ENCODE data around the gene RAB4B.
"Not testable (repeated sequence)": the region's sequence is repeated elsewhere in the genome, so short reads cannot be mapped to it uniquely, and the experiment has no call there.

The RAB4B gene, protein sequence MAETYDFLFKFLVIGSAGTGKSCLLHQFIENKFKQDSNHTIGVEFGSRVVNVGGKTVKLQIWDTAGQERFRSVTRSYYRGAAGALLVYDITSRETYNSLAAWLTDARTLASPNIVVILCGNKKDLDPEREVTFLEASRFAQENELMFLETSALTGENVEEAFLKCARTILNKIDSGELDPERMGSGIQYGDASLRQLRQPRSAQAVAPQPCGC

DNA sequence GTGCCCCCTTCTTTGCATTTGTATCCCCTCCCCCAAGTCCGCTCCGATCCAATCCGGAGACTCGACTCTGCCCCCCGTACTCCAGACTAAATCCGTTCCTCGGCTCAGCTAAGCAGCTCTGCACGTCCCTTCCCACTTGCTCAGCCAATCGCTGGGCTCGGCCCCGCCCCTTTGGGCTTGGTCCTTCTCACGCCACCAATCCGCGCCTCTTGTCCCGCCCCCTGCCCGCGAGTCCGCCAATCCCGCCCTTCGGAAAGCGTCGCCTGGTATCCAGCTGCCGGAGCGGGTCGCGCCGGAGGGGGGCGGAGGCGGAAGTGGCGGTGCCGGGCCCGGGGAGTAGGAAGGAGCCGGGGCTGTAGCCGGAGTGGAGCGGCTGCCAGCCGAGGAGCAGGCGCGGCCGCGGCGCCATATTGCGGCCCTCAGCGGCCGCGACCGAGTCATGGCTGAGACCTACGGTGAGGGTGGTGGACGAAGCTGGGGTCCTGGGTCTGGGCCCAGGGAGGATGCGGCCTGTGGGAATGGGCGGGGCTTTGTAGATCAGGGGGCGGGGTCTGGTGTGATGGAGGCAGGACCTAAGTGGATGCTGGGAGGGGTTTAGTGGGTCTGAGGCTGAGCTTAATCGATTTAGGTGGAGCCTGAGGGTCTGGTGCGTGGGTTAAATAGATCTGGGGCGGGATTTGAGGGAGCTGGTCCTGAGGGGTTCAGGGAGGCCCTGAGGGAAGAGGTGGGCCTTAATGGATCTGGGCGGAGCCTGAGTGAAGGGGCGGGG lies at the start of gene RAB4B:
Gene RAB4B, plus strand, starts transcription at position 311 of the 769 bp plus-strand sequence. Its CDS starts 129 bp downstream, at position 440.
- peak; percentile 93 for DNase-seq (ENCODE audit: low read depth)

DNA sequence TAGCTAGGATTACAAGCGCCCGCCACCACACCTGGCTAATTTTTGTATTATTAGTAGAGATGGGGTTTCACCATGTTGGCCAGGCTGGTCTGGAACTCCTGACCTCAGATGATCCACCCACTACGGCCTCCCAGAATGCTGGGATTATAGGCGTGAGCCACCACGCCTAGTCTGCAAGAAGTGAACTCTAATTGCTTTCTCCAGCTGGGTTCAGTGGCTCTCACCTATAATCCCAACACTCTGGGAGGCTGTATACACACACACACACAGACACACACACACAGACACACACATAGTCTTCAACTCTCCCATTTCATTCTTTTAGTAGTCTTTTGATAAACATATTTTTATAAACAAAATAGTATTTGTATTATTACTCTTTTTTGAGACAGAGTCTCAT lies 48.0 kb upstream of the RAB4B start:
- DNase-seq (ENCODE audit: low read depth), result not testable (repeated sequence)

DNA sequence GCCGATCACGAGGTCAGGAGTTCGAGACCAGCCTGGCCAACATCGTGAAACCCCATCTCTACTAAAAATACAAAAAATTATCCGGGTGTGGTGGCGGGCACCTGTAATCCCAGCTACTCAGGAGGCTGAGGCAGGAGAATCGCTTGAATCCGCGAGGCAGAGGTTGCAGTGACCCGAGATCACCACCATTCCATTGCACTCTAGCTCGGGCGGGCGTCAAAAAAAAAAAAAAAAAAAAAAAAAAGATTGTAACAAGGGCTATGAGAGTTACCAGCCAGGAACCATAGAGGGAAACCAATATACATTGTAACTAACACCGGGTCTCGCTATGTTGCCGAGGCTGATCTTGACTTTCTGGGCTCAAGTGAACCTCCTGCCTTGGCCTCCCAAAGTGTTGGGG lies 45.7 kb upstream of the RAB4B start:
- DNase-seq (ENCODE audit: low read depth), result not testable (repeated sequence)

DNA sequence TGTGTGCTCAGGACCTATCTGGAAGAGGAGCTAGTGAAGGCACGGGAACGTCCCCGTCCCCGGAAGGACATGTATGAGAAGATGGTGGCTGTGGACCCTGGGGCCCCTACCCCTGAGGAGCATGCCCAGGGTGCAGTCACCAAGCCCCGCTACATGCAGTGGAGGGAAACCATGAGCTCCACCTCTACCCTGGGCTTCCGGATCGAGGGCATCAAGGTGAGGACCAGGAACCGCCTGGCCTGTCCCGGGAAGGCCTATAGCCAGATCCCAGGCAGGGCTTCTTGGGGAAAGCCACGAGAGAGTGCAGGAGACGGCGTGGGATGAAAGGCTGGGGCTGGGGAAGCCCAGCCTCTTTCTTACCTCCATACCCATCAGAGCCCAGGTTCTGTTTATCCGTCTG lies 44.9 kb upstream of the RAB4B start:
- DNase-seq (ENCODE audit: low read depth), result no peak

DNA sequence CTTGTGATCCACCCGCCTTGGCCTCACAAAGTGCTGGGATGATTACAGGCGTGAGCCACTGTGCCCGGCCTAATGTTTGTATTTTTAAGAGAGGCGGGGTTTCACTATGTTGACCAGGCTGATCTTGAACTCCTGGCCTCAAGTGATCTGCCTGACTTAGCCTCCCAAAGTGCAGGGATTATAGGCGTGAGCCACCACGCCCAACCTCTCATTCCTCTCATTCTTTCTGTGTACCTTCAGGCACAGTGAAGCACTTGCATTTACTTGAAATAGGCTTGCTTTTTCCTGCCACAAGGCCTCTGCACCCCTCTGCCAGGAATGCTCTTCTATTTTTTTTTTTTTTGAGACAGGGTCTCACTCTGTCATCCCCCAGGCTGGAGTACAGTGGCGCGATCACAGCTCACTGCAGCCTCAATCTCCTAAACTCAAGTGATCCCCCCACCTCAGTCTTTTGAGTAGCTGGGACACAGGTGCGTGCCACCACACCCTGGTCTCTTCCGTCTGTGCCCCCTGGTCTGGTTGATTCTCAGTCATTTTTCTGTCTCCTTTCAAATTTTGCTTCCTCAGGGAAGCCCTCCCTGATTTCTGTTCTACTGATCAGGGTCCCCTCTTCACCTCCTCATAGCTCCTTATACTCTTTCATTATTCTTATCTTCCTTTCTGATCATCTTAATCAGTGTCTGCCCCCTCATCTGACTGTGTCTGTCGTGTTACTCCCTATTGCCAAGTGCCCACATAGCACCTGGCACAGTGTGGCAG lies 42.9 kb upstream of the RAB4B start:
- no peak for DNase-seq (ENCODE audit: low read depth)

DNA sequence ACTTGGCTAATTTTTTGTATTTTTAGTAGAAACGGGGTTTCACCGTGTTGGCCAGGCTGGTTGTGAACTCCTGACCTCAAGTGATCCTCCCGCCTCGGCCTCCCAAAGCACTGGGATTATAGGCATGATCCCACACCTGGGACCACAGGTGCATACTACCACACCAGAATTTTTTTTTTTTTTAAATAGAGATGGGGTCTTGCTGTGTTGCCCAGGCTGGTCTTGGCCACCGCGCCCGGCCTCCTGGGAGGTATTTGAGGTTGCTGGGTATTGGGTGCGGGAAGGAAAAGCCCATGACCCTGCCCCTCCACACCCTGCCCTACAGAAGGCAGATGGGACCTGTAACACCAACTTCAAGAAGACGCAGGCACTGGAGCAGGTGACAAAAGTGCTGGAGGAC lies 41.4 kb upstream of the RAB4B start:
- no peak for DNase-seq (ENCODE audit: low read depth)

DNA sequence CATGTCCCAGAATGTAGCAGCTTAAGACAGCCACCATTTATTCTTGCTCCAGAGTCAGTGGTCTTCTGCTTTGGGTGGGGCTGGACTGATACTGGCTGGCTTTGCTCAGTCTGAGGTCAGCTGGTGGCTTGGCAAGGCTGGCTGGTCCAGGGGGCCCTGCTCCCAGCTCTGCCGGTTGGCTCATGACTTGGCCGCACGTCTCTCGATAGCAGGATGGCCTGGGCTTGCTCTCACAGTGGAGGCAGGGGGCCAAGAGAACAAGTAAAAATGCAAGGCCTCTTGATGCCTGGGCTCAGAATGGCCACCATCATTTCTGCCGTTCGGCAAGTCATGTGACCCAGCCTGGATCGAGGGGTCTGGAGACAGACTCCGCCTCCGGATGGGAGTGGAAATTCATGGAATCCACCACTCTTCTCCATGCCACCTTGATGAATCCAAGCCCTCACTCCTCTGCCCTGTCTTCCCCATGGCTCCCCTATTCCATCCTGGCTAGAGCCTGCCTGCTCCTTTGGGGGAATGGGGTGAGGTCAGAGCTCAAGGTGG lies 40.9 kb upstream of the RAB4B start:
- DNase-seq (ENCODE audit: low read depth), result no peak

DNA sequence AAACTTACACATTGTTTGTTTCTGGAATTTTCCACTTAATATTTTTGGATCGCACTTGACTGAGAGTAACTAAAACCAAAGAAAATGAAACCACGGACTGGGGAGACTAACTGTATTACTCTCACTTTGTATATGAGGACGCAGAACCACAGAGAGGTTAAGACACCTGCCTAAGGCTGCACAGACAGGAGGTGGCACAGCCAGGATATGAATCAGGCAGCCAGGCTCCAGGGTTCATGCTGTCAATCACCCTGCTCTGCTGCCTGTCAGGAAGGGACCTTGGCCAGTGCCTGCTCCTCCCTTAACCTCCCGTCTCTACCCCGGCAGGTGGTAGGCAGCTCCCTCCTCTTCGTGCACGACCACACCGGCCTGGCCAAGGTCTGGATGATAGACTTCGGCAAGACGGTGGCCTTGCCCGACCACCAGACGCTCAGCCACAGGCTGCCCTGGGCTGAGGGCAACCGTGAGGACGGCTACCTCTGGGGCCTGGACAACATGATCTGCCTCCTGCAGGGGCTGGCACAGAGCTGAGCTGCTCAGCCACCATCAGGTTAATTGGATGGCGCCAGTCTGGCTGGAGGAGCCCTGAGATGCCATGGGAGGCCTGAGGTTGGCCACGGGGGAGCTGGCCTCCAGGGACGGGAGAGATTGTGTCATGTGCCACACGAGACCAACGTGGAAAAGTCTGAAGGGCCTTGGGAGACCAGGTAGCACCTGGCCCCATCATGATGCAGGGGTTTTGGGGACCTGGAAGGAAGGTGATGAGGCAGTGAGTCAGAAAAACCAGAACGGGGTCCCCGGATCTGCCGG lies 38.8 kb upstream of the RAB4B start:
- no peak for DNase-seq (ENCODE audit: low read depth)

DNA sequence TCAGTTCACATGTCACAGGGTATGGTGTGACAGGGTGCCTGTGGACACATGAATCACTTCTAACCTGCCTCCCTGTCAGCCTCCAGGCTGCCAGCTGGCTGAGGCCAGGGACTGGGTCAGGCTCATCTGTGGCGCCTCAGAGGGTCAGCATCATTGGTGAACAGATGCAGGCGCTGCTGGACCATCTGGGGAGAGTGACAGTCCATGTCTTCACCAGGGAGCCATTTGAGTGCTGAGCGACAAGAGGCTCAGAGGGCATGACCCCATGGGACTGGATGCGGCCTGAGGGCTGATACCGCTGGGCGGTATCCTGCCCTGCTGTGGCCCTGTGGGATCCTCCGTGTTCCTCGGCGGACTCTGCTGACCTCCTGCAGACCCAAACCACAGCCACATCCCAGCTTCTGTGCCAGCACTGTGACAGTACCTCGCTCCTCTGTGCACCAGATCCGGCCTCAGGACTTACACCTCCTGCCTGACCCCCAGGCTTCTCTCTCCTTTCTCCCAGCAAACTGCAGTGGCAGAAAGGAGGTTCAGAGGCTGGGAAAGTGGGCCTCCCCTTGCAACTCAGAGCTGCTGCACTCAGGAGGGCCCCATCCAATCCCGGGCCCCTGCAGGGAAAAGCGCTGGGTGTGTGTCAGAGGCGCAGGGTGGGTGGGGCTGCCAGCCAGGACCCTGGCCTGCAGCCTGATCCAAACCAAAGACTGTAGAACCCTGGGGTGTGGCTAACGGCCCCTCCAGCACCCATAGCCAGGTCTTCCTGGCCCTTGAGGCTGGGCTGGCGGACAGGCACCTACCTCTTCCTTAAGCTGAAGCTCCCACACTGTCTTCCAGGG lies 38.0 kb upstream of the RAB4B start:
- DNase-seq (ENCODE audit: low read depth), result no peak

DNA sequence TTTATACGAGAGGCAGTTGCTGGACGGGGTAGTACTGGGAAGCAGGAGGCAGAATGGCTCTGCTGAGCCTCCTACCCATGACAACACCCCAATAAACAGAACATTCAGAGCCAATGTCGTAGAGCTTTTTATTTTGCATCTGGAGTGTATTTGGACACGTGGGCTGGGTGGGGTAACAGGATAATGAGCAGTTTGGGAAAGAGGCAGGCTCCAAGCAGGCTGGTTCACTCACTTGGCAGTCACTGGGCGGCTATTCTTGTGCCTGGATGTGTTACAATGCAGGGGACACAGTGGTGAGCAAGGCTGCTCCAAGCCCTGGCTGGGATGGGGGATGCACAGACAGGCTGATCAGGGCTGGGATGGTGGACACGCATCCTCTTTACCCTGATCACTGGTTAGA lies 37.3 kb upstream of the RAB4B start:
- DNase-seq (ENCODE audit: low read depth), result peak; percentile 83

DNA sequence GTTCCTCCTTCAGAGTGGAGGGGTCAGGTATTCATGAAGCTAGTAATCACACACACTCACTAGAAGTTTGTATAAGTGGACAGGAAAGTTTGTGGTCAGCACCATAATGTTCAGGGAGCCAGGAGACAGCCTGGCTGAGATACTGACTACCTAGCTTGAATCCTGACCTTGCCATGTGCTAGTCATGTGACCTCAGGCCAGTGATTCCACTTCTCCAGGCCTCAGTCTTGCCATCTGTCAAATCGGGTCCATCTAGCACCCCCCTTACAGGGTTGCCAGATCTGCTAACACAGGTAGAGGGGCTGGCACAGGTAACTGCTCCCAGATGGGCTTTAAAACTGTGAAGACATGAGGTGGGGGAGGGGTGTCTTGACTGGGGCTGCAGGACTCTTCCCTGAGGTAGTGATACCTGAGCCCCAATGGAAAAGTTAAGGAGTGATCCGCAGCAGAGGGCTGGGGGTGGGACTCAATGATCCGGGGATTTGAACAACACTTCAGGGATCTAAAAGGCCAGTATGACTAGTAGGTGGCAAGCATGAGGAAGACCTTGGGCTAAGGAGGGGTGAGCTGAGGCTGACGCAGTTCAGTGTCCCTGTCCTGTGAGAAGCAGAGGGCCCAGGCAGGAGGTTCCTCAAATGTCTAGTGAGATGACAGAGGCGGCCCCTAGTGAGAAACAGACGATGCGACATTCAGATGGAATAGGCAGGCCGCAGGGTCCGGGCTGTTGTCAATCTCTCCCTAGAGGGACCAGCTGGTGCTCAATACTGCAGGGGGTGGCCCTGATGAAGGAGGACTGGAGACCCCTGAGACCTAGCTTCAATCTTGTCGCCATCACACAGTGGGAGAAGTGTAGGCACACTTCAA lies 36.3 kb upstream of the RAB4B start:
- no peak for DNase-seq (ENCODE audit: low read depth)

DNA sequence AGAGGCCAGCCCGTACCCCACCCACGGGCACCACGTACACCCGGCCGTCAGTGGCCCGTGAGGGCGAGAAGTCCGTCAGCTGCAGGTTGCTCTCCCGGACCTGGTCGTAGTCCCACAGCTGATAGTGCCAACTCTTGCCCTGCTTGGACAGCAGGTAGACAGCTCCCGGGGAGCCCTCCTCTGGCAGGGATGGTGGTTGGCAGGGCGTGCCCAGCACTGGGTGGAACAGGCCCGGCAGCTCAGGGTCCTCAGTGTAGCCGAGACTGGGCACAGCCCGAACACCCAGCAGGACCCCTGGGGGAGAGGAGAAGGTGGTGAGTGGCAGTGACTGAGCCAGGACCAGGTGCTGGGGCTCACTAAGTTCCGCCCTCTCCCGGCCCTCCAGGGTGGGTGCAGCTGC lies 35.6 kb upstream of the RAB4B start:
- no peak for DNase-seq (ENCODE audit: low read depth)

DNA sequence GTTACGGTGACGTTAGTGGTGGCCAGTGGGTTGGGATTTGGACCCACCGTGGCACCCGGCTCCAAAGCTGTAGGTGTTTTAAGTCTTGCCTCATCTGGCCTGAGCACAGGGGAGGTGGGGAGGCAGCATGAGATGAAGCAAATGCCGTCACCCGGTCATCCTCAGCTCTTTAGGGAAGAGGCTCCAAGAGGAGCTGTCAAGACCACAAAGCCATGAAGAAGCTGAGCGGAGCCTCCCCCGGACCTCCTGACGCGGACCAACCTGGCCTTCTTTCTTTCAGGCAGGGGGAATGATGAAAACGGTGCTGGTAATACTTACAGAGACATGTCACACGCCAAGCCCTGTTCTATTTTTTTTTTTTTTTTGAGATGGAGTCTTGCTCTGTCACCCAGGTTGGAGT lies 35.2 kb upstream of the RAB4B start:
- no peak for DNase-seq (ENCODE audit: low read depth)

DNA sequence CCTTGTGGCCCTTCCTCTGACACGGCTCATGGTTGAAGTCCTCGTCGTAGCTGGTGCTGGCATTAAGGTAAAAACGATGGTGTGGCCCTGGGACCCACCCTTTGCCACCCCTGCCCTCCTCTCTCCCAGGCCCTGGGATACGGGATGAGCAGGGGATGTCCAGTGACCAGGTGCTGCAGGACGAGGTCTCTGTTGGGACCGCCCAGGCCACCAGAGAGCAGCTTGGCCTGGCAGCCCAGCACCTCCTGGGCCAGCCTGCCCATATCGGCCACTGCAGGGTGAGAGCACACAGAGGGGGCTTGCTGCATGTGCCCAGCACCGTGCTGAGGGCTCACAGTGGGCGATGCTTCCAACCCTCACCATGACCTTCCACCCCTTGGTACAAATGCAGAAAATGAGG lies 34.1 kb upstream of the RAB4B start:
- DNase-seq (ENCODE audit: low read depth), result no peak

DNA sequence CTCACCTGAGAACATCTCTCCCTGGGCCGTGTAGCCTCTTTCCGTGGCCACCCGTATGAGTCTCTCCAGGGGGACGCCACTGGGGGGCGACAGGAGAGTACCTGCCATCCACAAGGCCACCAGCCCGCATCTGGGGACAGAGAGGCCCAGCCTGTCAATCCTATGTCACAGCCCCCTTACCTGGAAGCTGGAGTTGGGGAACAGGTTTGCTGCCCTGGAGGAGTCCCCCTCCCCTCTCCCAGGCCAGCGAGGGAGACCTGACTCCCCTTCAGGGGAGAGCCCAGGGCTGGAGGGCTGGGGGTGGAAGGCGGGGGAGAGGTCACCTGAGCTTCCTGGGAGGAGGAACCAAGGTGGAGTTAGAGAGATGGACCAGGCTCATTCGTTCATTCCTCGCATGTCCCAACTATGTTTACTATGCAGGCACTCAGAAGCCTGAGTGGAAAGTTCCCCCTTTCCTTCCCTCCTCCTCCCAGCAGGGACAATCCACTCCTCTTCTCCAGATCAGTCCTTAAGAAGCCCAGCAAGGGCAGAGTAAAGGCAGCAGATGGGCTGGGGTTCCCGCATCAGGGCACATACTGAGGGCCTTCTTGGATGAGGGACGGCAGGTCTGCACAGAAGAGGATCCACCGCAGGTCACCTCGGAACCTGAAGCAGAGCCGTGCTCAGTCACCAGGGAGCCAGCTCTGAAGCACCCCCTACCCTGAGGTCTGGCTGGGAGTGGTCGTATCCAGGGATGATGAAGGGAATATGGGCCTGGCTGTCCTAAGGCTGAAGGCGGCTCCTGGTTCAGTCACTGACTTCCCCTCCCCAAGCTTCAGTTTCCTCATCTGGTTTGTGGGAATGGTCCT lies 33.3 kb upstream of the RAB4B start:
- DNase-seq (ENCODE audit: low read depth), result no peak

DNA sequence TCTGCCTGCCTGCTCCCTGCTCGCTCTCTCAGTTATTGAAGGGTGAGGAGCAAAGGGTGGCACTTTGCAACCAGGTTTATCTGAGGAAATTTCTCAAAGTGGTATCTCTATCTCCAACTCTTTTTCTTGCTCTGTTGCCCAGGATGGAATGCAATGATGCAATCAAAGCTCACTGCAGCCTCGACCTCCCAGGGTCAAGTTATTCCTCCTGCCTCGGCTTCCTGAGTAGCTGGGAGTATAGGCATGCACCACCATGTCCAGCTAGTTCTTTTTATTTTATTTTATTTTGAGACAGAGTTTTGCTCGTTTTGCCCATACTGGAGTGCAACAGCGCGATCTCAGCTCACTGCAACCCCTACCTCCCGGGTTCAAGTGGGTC lies 32.7 kb upstream of the RAB4B start:
- peak; percentile 25 for DNase-seq (ENCODE audit: low read depth)

DNA sequence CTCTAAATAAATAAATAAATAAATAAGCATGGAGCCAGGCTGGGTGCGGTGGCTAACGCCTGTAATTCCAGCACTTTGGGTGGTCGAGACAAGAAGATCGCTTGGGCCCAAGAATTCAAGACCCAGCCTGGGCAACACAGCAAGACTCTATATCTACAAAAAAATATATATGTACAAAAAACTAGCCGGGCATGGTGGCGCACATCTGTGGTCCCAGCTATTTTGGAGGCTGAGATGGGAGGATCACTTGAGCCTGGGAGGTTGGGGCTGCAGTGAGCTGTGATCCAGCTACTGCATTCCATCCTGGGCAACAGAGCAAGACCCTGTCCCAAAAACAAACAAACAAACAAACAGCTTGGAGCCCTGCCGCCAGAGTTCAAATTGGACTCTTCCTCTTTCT lies 30.5 kb upstream of the RAB4B start:
- DNase-seq (ENCODE audit: low read depth), result no peak

DNA sequence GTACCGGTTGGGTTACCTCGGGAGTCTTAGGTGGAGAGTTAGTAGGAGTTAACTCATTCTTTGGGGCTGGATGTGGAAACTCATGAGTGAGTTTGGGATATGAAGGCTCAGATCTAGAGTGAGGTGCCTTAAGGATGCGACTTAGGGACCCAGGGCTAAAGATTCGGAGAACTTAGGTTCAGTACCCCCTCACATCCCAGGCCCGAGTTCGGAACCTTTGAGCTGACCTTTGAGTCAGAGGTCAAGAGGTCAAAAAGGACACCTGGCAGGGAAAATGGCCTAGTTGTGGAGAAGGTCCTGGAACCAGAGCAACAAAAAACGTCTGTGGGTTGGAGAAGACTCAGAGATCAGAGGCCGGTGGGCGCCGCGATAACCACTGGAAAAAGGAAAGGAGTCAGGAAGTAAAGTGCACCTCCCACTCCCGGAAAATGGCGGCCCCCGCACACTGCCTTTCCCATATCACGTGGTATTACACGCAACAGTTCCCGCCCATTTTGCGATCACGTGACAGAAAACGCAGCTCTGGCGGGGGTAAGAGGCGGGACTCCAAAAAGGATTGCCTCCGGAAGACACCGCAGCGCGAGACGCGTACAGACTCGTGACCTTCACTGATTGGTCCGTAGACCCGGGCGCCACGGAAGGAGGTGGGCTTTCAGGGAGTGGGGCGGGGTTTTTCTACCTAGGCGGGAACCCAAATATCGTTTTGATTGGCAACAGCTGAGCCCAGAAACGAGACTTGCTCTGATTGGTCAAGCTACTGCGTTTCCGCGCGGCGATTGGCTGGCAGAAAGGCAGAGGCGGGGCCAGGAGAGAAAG lies 27.8 kb upstream of the RAB4B start, which contains the start of gene ACTMAP:
Gene ACTMAP, minus strand, starts transcription at position 420 of the 816 bp plus-strand sequence. CDS start 674 bp downstream, outside the sequence.
- DNase-seq (ENCODE audit: low read depth), result peak; percentile 98
